Mesothelial cell of epicardium (in vitro differentiated cells): ENCODE data around the gene TMEM238L. TPM values are rescaled to one million over a fixed set of nuclear protein-coding genes. Genes with fewer than 3 reads are reported as not detected.

Experiments
- DNase-seq, 2 experiments: peaks; one replicate each; pipeline ENCODE4 v3.0.0; 2021; ENCODE audit warnings: low spot score in 2 of 2; ENCODE audit not compliant: unreplicated experiment in 2 of 2
- H3K27ac Mint-ChIP-seq: 2 replicates; pipeline ENCODE4 v1.8.0; 2021; ENCODE audit warnings: mixed read lengths
- H3K27me3 Mint-ChIP-seq: 2 replicates; pipeline ENCODE4 v1.8.0; 2021; ENCODE audit warnings: low read depth, mixed read lengths
- H3K36me3 Mint-ChIP-seq: 2 replicates; pipeline ENCODE4 v1.8.0; 2021; ENCODE audit warnings: mixed read lengths
- H3K4me1 Mint-ChIP-seq: 2 replicates; pipeline ENCODE4 v1.8.0; 2021; ENCODE audit warnings: mixed read lengths
- H3K4me3 Mint-ChIP-seq: 2 replicates; pipeline ENCODE4 v1.8.0; 2021; ENCODE audit warnings: mild to moderate bottlenecking, moderate library complexity, mixed read lengths
- H3K9me3 Mint-ChIP-seq: 2 replicates; pipeline ENCODE4 v1.8.0; 2021; ENCODE audit warnings: mixed read lengths
- CTCF ChIP-seq: fragments of 200-600 bp; sonication (generic); IDR thresholded peaks from one replicate; pipeline ENCODE4 v1.5.0; 2021; ENCODE audit warnings: antibody characterized with exemption; ENCODE audit not compliant: unreplicated experiment
- total RNA-seq: library from RNA; stranded (reverse); gene quantifications from 3 replicates; pipeline ENCODE4 v1.2.1, GENCODE V29; 2021

The TMEM238L gene
- total RNA-seq, 1 donor from 2014 or later, result not detected

- no peaks in the 10 kb centered on the region for H3K4me1 Mint-ChIP-seq
- H3K27ac Mint-ChIP-seq, result no peak overlapping the region
- TF ChIP-seq CTCF, result no peak
- no peak overlapping the region for H3K4me3 Mint-ChIP-seq
- no peaks in the 10 kb centered on the region for H3K36me3 Mint-ChIP-seq
- no peaks in the 10 kb centered on the region for H3K9me3 Mint-ChIP-seq
- no peaks in the 10 kb centered on the region for H3K27me3 Mint-ChIP-seq
- DNase-seq, result no peak
These were observed 647 bp upstream of the TMEM238L start for GRCh38 chr17:10804546-10804945.

GRCh38 chr17:10803350-10803749 lies 549 bp downstream of the TMEM238L start:
- DNase-seq, result no peak
- Mint-ChIP-seq H3K9me3 (no peaks in the 10 kb centered on the region), H3K4me1 (no peaks in the 10 kb centered on the region), H3K36me3 (no peaks in the 10 kb centered on the region), H3K4me3 (no peak overlapping the region), H3K27ac (no peak overlapping the region), H3K27me3 (no peaks in the 10 kb centered on the region)
- no peak for TF ChIP-seq CTCF

GRCh38 chr17:10802496-10803284 lies 1.2 kb downstream of the TMEM238L start:
- no peak for DNase-seq
- Mint-ChIP-seq H3K4me3 (no peak overlapping the region), H3K27me3 (no peaks in the 10 kb centered on the region), H3K4me1 (no peaks in the 10 kb centered on the region), H3K9me3 (no peaks in the 10 kb centered on the region), H3K36me3 (no peaks in the 10 kb centered on the region), H3K27ac (no peak overlapping the region)
- TF ChIP-seq CTCF, result no peak

- no peak for TF ChIP-seq CTCF
- no peaks in the 10 kb centered on the region for H3K27me3 Mint-ChIP-seq
- H3K4me3 Mint-ChIP-seq, result no peak overlapping the region
- no peaks in the 10 kb centered on the region for H3K4me1 Mint-ChIP-seq
- no peaks in the 10 kb centered on the region for H3K36me3 Mint-ChIP-seq
- DNase-seq, result no peak
- no peak overlapping the region for H3K27ac Mint-ChIP-seq
- H3K9me3 Mint-ChIP-seq, result no peaks in the 10 kb centered on the region
These were observed 4.5 kb downstream of the TMEM238L start for GRCh38 chr17:10799407-10799806.

GRCh38 chr17:10798910-10799309 lies 5.0 kb downstream of the TMEM238L start:
- no peak for TF ChIP-seq CTCF
- DNase-seq, result no peak
- Mint-ChIP-seq H3K9me3 (no peaks in the 10 kb centered on the region), H3K27ac (no peak overlapping the region), H3K4me3 (no peak overlapping the region), H3K27me3 (no peaks in the 10 kb centered on the region), H3K36me3 (no peaks in the 10 kb centered on the region), H3K4me1 (peaks cover 2% of the 10 kb centered on the region)
